K562 (cell line): Measurements from ENCODE around the gene LGALS8. TPM values are rescaled to one million over a fixed set of nuclear protein-coding genes. Genes with fewer than 3 reads are reported as not detected.

Experiments used
- ATAC-seq: fragments of 200-7000 bp; cut with Tn5 transposase; 3 replicates; pipeline ENCODE4 v1.9.1; 2020; ENCODE audit warnings: moderate library complexity
- BruUV-seq: library from RNA; stranded (reverse); fragments of 400-500 nt; replicated peaks from 2 replicates; lab custom pipeline; 2021; lab: Mats Ljungman, UMichigan
- CTCF ChIA-PET: fragments of 300-600 bp; formaldehyde crosslinking; extraction: SDS; loops from one replicate; lab custom pipeline; 2021; ENCODE audit warnings: low intra/inter-chr PET ratio; lab: Yijun Ruan, JAX
- POLR2A ChIA-PET: fragments of 300-600, 350-650 bp; sonication (Branson Sonifier 250); formaldehyde crosslinking; extraction: SDS; loops from one replicate; lab custom pipeline; 2021; ENCODE audit warnings: antibody characterized with exemption, inconsistent platforms; lab: Yijun Ruan, JAX
- DNase-seq, 4 experiments: peaks; one replicate each; pipeline versions ENCODE4 v3.0.0 to v3.0.0-alpha.2; 2011 to 2018; ENCODE audit warnings: low spot score in 3 of 4, mixed read lengths in 3 of 4; ENCODE audit errors: extremely low read depth in 1 of 4
- FAIRE-seq: peaks from 2 replicates; lab custom pipeline; 2011; peaks lifted over from hg19 to GRCh38; lab: Jason Lieb, UNC
- H2AFZ ChIP-seq: 2 replicates; pipeline ENCODE4 v1.6.0; 2011; ENCODE audit warnings: low read depth, low read length, control low read depth, inconsistent platforms
- H3K27ac ChIP-seq: fragments of 200-600 bp; 3 replicates; pipeline ENCODE4 v1.8.0; 2011; ENCODE audit warnings: low read depth, mild to moderate bottlenecking, control low read depth, inconsistent platforms, low read length, moderate library complexity, mixed read lengths; ENCODE audit errors: extremely low read depth
- H3K27me3 ChIP-seq, 2 experiments: fragments of 300-600 bp in 1 of 2; 2 replicates in 1 of 2; 3 replicates in 1 of 2; pipeline versions ENCODE4 v1.6.0 to v1.8.0; 2011; ENCODE audit warnings: inconsistent platforms in 2 of 2, low read length in 2 of 2, mild to moderate bottlenecking in 1 of 2, mixed read lengths in 1 of 2, moderate library complexity in 1 of 2; ENCODE audit not compliant: control insufficient read depth in 2 of 2, insufficient read depth in 2 of 2
- H3K36me3 ChIP-seq: fragments of 300-600 bp; 3 replicates; pipeline ENCODE4 v1.8.0; 2011; ENCODE audit warnings: mild to moderate bottlenecking, low read length, inconsistent platforms; ENCODE audit not compliant: control insufficient read depth, insufficient read depth
- H3K4me1 ChIP-seq, 2 experiments: fragments of 200-600 bp in 1 of 2; replicated peaks in 1 of 2; 2 replicates in 1 of 2; 3 replicates in 1 of 2; pipeline versions ENCODE4 v1.5.1 to v1.8.0; 2011; ENCODE audit warnings: inconsistent platforms in 2 of 2, low read length in 2 of 2, mild to moderate bottlenecking in 1 of 2, mixed read lengths in 1 of 2, moderate library complexity in 1 of 2; ENCODE audit not compliant: control insufficient read depth in 2 of 2, insufficient read depth in 2 of 2
- H3K4me2 ChIP-seq: 2 replicates; pipeline ENCODE4 v1.6.1; 2011; ENCODE audit warnings: low read length, control low read depth, inconsistent platforms, mixed read lengths; ENCODE audit not compliant: insufficient read depth
- H3K4me3 ChIP-seq: fragments of 200-600 bp; sonication (generic), shearing (Covaris generic); 2 replicates; pipeline ENCODE4 v1.5.1; 2016; ENCODE audit warnings: control low read depth, inconsistent platforms
- H3K79me2 ChIP-seq: fragments of 200-600 bp; 3 replicates; pipeline ENCODE4 v1.8.0; 2011; ENCODE audit warnings: low read length, inconsistent platforms; ENCODE audit not compliant: control insufficient read depth, insufficient read depth
- H3K9ac ChIP-seq, 2 experiments: 2 replicates each; pipeline versions ENCODE4 v1.6.0 to v1.6.1; 2011; ENCODE audit warnings: low read depth in 2 of 2, low read length in 2 of 2, control low read depth in 1 of 2, inconsistent platforms in 1 of 2, mild to moderate bottlenecking in 1 of 2, mixed read lengths in 1 of 2; ENCODE audit not compliant: insufficient read depth in 1 of 2
- H3K9me1 ChIP-seq: one replicate; pipeline ENCODE4 v1.6.0; 2011; ENCODE audit warnings: inconsistent platforms, mild to moderate bottlenecking, low read length, moderate library complexity; ENCODE audit not compliant: control insufficient read depth, insufficient read depth
- H3K9me3 ChIP-seq: replicated peaks from 2 replicates; pipeline ENCODE4 v1.5.1; 2011; ENCODE audit warnings: low read depth, low read length, inconsistent platforms; ENCODE audit not compliant: control insufficient read depth, insufficient read depth
- H4K20me1 ChIP-seq: replicated peaks from 2 replicates; pipeline ENCODE4 v1.6.1; 2011; ENCODE audit warnings: low read length, inconsistent platforms, mixed read lengths; ENCODE audit not compliant: control insufficient read depth, insufficient read depth
- BHLHE40 ChIP-seq: IDR thresholded peaks from 2 replicates; pipeline ENCODE4 v1.6.1; 2011; ENCODE audit warnings: low read length, improper control_type of control experiment
- FIP1L1 ChIP-seq: fragments of 200-400 bp; formaldehyde crosslinking; IDR thresholded peaks from 2 replicates; pipeline ENCODE4 v1.6.1; 2018; ENCODE audit warnings: mild to moderate bottlenecking, low read depth, low read length; ENCODE audit not compliant: poor library complexity, severe bottlenecking
- FUS ChIP-seq: fragments of 200-400 bp; formaldehyde crosslinking; optimal IDR thresholded peaks from 2 replicates; pipeline ENCODE3; 2017; ENCODE audit warnings: low read depth, low read length
- KLF13 ChIP-seq: fragments of 450-650 bp; IDR thresholded peaks from 2 replicates; pipeline ENCODE4 v1.6.1; 2016; ENCODE audit warnings: missing genetic modification characterization, low read depth, mild to moderate bottlenecking, missing compliant biosample characterization, moderate library complexity, borderline replicate concordance
- NFIX ChIP-seq: fragments of 250-450 bp; sonication (Bioruptor Pico); IDR thresholded peaks from 2 replicates; pipeline ENCODE4 v1.4.0; 2020; ENCODE audit warnings: low read depth, mild to moderate bottlenecking, moderate library complexity
- PHB ChIP-seq: fragments of 250-450 bp; sonication (Bioruptor Pico); IDR thresholded peaks from 2 replicates; pipeline ENCODE4 v1.5.0; 2021
- RAD51 ChIP-seq: fragments of 450-650 bp; IDR thresholded peaks from 2 replicates; pipeline ENCODE4 v1.7.1; 2016; ENCODE audit warnings: low read depth, mild to moderate bottlenecking, borderline replicate concordance
- ZFP1 ChIP-seq: fragments of 450-650 bp; formaldehyde crosslinking; IDR thresholded peaks from 2 replicates; pipeline ENCODE4 v1.4.0; 2020; ENCODE audit warnings: mild to moderate bottlenecking, mixed read lengths
- ZNF224 ChIP-seq: sonication (generic); formaldehyde crosslinking; IDR thresholded peaks from 2 replicates; pipeline ENCODE4 v1.8.0; 2022; ENCODE audit warnings: mild to moderate bottlenecking, missing genetic modification reagents
- ZNF668 ChIP-seq: fragments of 250-450 bp; sonication (Bioruptor Pico); IDR thresholded peaks from 2 replicates; pipeline ENCODE4 v1.8.0; 2022; ENCODE audit warnings: mild to moderate bottlenecking, inconsistent platforms
- ZNF766 ChIP-seq: fragments of 200-800 bp; sonication (Bioruptor generic); conservative IDR thresholded peaks from 2 replicates; pipeline ENCODE4 v1.6.1; 2016; ENCODE audit warnings: missing genetic modification characterization, missing compliant biosample characterization
- WGBS: fragments of 100-300 bp; shearing (Covaris generic); methylation state at CpG from one replicate; pipeline ENCODE4 v1.1.6; 2016; ENCODE audit warnings: low coverage, mixed read lengths; ENCODE audit not compliant: insufficient coverage; ENCODE audit errors: missing lambda C conversion rate; 5-methylcytosine and 5-hydroxymethylcytosine counted together
- in situ Hi-C: fragments of 300-500 bp; cut with MboI; formaldehyde crosslinking; loops from 4 replicates; pipeline ENCODE4 v1.15.0; 2018; ENCODE audit warnings: inconsistent platforms, mixed read lengths
- intact Hi-C: fragments of 100-400 bp; cut with micrococcal nuclease; formaldehyde crosslinking; loops from 2 replicates; pipeline ENCODE4 v1.14.2; 2022
- polyA plus RNA-seq, 8 experiments: library from polyadenylated mRNA; depleted of rRNA in 4 of 8; stranded (reverse) in 5 of 8; unstranded in 3 of 8; fragments of >200 nt; fragmentation: Nextera tagmentation in 2 of 8; fragmentation: Illumina TruSeq in 1 of 8; extraction: Ambion mirVana in 2 of 8; extraction: Trizol in 1 of 8; gene quantifications; 2 replicates each; pipeline versions ENCODE4 v1.2.1 to v1.2.3, GENCODE V29; 2011 to 2014; ENCODE audit warnings: inconsistent platforms in 1 of 8, missing spikeins in 1 of 8
- total RNA-seq, 7 experiments: library from RNA; depleted of rRNA in 6 of 7; stranded (reverse); fragments of >200 nt in 6 of 7; fragmentation: Illumina TruSeq in 2 of 7; extraction: Trizol in 2 of 7; gene quantifications; 2 replicates each; pipeline versions ENCODE4 v1.2.1 to v1.2.3, GENCODE V29; 2011 to 2021; ENCODE audit warnings: low replicate concordance in 1 of 7
- TF ChIP-seq, protein P1 (sequence below): fragments of 450-650 bp; formaldehyde crosslinking; IDR thresholded peaks from 2 replicates; pipeline ENCODE4 v1.4.0; 2022; ENCODE audit warnings: missing genetic modification characterization

The LGALS8 gene
- total and polyA plus RNA-seq, 9 of the 15 experiments (the other 6 are each of a cell fraction or from before 2014, with no cell fraction given): 57.4 to 87.7 (median 70.3) TPM

DNA sequence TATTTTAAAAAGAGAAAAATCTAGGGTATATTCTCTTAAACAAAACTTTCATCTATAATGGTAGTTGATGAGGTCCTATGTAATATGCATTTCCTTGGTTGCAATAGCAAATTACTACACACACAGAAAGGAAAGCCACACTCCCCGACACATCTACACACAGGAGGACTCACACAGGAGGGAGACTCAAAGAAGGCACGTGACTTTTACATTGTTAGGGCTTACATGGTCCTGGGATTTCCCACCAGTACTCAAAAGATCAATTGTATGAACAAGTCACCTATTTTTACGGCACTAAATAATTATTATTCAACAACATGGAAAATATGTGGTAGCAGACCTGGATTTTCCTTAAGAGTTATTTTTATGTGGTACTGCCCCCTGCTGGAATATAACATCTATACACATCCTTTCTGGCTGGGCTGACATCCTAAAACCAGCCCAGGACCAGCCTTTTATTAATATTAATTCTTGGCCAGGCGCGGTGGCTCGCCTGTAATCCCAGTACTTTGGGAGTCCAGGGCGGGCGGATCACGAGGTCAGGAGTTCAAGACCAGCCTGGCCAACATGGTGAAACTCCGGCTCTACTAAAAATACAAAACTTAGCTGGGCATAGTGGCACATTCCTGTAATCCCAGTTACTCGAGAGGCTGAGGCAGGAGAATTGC lies 33.9 kb upstream of the LGALS8 start:
- Histone ChIP-seq H3K9me3 (no peaks in the 10 kb centered on the region), H4K20me1 (no peaks in the 10 kb centered on the region), H3K36me3 (no peaks in the 10 kb centered on the region), H2AFZ (no peak overlapping the region), H3K9me1 (no peaks in the 10 kb centered on the region), H3K9ac (no peak overlapping the region), H3K27ac (no peak overlapping the region), H3K4me1 (peaks cover 0 to 6% of the 10 kb centered on the region in 2 experiments; a peak in 3 of 5 replicates), H3K4me2 (no peak overlapping the region), H3K27me3 (peaks cover 9 to 15% of the 10 kb centered on the region in 2 experiments; a peak in 4 of 5 replicates), H3K79me2 (no peaks in the 10 kb centered on the region), H3K4me3 (no peak overlapping the region)
- CTCF ChIA-PET: interaction anchor here (0.5 to 3.2 kb wide), 4 partner anchors 381 to 961 kb away, joined by 3 to 27 read pairs (median 10); no protein-coding TSS in a partner anchor
- FAIRE-seq (peak; percentile 77), DNase-seq (peak; percentile 62 to 77 (median 64)), ATAC-seq (peak; percentile 85)
- intact Hi-C loops: loop anchor here (1.0 to 5.0 kb wide), 5 partner anchors 42 to 387 kb away; no protein-coding TSS in a partner anchor
- POLR2A ChIA-PET: interaction anchor here (0.5 to 1.1 kb wide), 3 partner anchors 27 to 335 kb away, joined by 3 to 4 read pairs (median 3); no protein-coding TSS in a partner anchor
- WGBS: 11% methylated on average over 11 of the region's 11 CpGs
- in situ Hi-C loops: loop anchor here (5.0 to 25.0 kb wide), 2 partner anchors 378 to 897 kb away; no protein-coding TSS in a partner anchor
- BruUV-seq: no TSS peak
- TF ChIP-seq ZNF224 (CRISPR knock-in tag) (no peak), NFIX (CRISPR knock-in tag) (no peak), RAD51 (0 out of 2 replicates have a peak, but pooled peaks have one; percentile 41), FIP1L1 (no peak), ZNF668 (no peak), FUS (no peak), PHB (no peak), BHLHE40 (0 out of 2 replicates have a peak, but pooled peaks have one; percentile 31), KLF13 (tag) (no peak), ZFP1 (CRISPR knock-in tag) (no peak), ZNF766 (no peak)
- TF ChIP-seq, protein P1, sequence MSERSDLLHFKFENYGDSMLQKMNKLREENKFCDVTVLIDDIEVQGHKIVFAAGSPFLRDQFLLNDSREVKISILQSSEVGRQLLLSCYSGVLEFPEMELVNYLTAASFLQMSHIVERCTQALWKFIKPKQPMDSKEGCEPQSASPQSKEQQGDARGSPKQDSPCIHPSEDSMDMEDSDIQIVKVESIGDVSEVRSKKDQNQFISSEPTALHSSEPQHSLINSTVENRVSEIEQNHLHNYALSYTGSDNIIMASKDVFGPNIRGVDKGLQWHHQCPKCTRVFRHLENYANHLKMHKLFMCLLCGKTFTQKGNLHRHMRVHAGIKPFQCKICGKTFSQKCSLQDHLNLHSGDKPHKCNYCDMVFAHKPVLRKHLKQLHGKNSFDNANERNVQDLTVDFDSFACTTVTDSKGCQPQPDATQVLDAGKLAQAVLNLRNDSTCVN (CRISPR knock-in tag): 0 out of 2 replicates have a peak, but pooled peaks have one; percentile 7
